Ascending aorta (tissue), 2 donors: Measurements from ENCODE around the gene RAET1G. TPM values are rescaled to one million over a fixed set of nuclear protein-coding genes. Genes with fewer than 3 reads are reported as not detected.

Source experiments
- DNase-seq, 2 donors: peaks; one replicate each; pipeline ENCODE4 v3.0.0-alpha.2; 2019; ENCODE audit warnings: low spot score in 2 of 2
- H3K27ac ChIP-seq, 2 donors: fragments of 200-600 bp; sonication (generic); one replicate each; pipeline ENCODE4 v1.5.1; 2016 to 2017; ENCODE audit warnings: mild to moderate bottlenecking in 1 of 2
- H3K27me3 ChIP-seq: fragments of 200-600 bp; sonication (generic); one replicate; pipeline ENCODE4 v1.5.1; 2017
- H3K36me3 ChIP-seq, 2 donors: fragments of 200-600 bp; sonication (generic); one replicate each; pipeline ENCODE4 v1.5.1; 2016
- H3K4me1 ChIP-seq, 2 donors: fragments of 200-600 bp; sonication (generic); one replicate each; pipeline ENCODE4 v1.5.1; 2016 to 2017; ENCODE audit warnings: mild to moderate bottlenecking in 1 of 2
- H3K4me3 ChIP-seq, 2 donors: fragments of 200-600 bp; sonication (generic); one replicate each; pipeline ENCODE4 v1.5.1; 2016 to 2017; ENCODE audit warnings: mild to moderate bottlenecking in 1 of 2
- H3K9me3 ChIP-seq, 2 donors: fragments of 200-600 bp; sonication (generic); one replicate each; pipeline ENCODE4 v1.5.1; 2016
- CTCF ChIP-seq, 3 experiments: fragments of 200-600 bp in 2 of 3; fragments of 450-650 bp in 1 of 3; sonication (generic) in 2 of 3; IDR thresholded peaks; one replicate each; pipeline ENCODE4 v1.5.1; 2016 to 2019; ENCODE audit warnings: antibody characterized with exemption in 3 of 3, mild to moderate bottlenecking in 1 of 3, moderate library complexity in 1 of 3
- intact Hi-C: fragments of 100-400 bp; cut with DNase I; formaldehyde crosslinking; loops from one replicate; pipeline ENCODE4 v1.15.1; 2023
- total RNA-seq: library from RNA; depleted of rRNA; stranded (reverse); fragments of >200 nt; gene quantifications from one replicate; pipeline ENCODE4 v1.1.0, GENCODE V29; 2016

The RAET1G gene
- total RNA-seq, 1 donor from 2014 or later = not detected

DNA sequence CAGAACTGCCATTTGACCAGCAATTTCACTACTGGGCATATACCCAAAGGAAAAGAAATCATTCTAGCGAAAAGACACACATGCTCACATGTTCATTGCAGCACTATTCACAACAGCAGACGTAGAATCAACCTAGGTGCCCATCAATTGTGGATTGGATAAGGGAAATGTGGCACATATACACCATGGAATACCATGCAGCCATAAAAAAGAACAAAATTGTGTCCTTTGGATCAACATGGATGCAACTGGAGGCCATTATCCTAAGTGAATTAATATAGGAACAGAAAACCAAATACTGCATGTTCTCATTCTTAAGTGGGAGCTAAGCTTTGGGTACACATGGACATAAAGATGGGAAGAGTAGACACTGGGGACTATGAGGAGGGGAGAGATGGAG, 41.1 kb downstream of the RAET1G start:
- no peak for DNase-seq
- H3K36me3 ChIP-seq = no peaks in the 10 kb centered on the region
- no peak for TF ChIP-seq CTCF (IDR thresholded peaks at IDR 0.05)
- H3K4me1 ChIP-seq = peaks cover 0 to 3% of the 10 kb centered on the region in 2 donors
- intact Hi-C loops = no loop called here
- H3K27me3 ChIP-seq = no peaks in the 10 kb centered on the region
- no peak overlapping the region for H3K27ac ChIP-seq
- no peaks in the 10 kb centered on the region for H3K9me3 ChIP-seq
- H3K4me3 ChIP-seq = no peak overlapping the region

DNA sequence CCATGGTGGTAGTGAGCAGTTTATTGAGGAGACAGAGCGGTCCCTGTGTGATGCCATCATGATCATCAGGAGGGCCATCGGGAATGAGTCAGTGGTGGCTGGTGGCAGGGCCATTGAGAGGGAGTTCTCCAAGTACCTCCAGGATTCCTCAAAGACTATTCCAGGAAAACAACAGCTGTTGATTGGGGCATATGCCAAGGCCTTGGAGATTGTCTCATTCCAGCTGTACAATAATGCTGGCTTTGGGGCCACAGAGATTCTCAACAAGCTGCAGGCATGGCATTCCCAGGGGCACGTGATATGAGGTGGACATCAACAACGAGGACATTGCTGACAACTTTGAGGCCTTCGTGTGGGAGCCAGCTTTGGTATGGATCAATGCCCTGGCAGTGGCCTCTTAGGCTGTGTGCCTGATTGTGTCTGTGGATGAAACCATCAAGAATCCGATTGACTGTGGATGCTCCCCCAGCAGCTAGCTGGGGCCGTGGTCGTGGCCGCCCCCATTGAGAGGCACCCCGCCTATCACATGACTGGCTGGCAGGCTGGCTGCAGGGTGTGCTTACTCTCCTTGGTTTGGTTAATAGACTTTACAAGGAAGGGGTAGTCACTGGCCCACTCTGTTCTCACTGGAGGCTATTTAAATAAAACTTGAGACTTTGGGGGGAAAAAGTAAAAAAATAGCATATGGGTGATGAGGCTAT, 41.7 kb downstream of the RAET1G start:
- Histone ChIP-seq H3K4me1 (peaks cover 0 to 3% of the 10 kb centered on the region in 2 donors), H3K27ac (no peak overlapping the region), H3K27me3 (no peaks in the 10 kb centered on the region), H3K4me3 (no peak overlapping the region), H3K9me3 (no peaks in the 10 kb centered on the region), H3K36me3 (no peaks in the 10 kb centered on the region)
- DNase-seq = no peak
- no peak for TF ChIP-seq CTCF (IDR thresholded peaks at IDR 0.05)
- intact Hi-C loops = no loop called here

GRCh38 chr6:149877659-149878058, 45.3 kb downstream of the RAET1G start:
- Histone ChIP-seq H3K4me1 (no peaks in the 10 kb centered on the region), H3K9me3 (no peaks in the 10 kb centered on the region), H3K27me3 (no peaks in the 10 kb centered on the region), H3K4me3 (no peak overlapping the region), H3K27ac (no peak overlapping the region), H3K36me3 (no peaks in the 10 kb centered on the region)
- no peak for TF ChIP-seq CTCF (IDR thresholded peaks at IDR 0.05)
- intact Hi-C loops = no loop called here
- no peak for DNase-seq

DNA sequence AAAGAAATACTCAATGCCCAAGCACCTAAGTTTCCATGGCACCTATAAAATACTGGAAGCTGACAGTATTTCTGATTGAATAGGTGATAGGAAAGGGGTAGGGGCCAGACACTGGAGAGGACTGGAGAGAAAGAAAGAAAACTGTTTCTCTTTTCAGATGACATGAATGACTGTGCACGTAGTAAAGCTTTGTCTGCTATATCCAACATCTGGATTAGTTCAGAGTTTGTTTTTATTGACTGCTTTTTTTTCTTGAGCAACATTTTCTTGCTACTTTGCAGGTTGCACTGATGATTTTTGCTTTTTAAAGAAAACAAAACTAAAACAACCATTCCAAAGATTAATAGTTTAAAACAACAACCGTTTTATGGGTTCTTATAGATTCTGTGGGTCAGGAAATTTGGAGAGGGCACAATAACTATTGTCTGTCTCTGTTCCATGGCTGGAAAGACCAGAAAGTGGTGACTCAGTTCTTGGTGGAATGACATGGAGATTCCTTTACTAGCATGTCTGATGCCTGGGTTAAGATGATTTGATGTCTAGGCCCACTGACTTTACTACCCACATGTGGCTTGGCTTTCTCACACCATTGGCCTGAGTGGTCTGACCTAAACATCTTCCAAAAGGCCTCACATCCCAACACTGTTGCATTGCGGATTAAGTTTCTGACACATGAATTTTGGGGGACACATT, 46.5 kb downstream of the RAET1G start:
- TF ChIP-seq CTCF (IDR thresholded peaks at IDR 0.05) = no peak
- Histone ChIP-seq H3K4me3 (no peak overlapping the region), H3K4me1 (no peaks in the 10 kb centered on the region), H3K27me3 (no peaks in the 10 kb centered on the region), H3K27ac (no peak overlapping the region), H3K36me3 (no peaks in the 10 kb centered on the region), H3K9me3 (no peaks in the 10 kb centered on the region)
- DNase-seq = no peak
- intact Hi-C loops = no loop called here

GRCh38 chr6:149872233-149872632, 50.7 kb downstream of the RAET1G start:
- Histone ChIP-seq H3K4me3 (no peak overlapping the region), H3K27ac (no peak overlapping the region), H3K36me3 (no peaks in the 10 kb centered on the region), H3K9me3 (no peaks in the 10 kb centered on the region), H3K4me1 (no peaks in the 10 kb centered on the region), H3K27me3 (no peaks in the 10 kb centered on the region)
- intact Hi-C loops = no loop called here
- no peak for TF ChIP-seq CTCF (IDR thresholded peaks at IDR 0.05)
- DNase-seq = no peak
